GM21423 (cell line): ENCODE measurements around the gene RHBDL3.

Source experiments
- ATAC-seq: cut with Tn5 transposase; IDR thresholded peaks from one replicate; pipeline ENCODE4 v1.9.1; 2021; ENCODE audit warnings: mild to moderate bottlenecking, moderate library complexity; ENCODE audit not compliant: unreplicated experiment

The RHBDL3 gene

DNA sequence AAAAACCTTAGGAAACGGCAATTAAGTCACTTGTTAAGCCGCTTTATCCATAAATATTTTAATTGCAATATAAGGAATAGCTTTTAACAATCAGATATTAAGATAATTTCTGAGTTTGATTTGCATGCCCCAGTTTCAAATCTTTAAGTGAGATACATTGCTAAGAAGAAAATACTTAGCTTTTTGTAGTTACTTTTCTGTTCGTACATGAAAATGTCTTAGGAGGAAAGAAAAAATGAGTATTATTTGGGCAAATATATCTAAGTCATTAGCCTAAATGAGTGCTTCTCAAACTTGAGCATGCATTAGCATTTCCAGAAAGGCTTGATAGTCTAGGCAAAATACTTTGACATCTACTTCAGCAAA is 90.7 kb downstream of the RHBDL3 start:
- ATAC-seq: no peak

DNA sequence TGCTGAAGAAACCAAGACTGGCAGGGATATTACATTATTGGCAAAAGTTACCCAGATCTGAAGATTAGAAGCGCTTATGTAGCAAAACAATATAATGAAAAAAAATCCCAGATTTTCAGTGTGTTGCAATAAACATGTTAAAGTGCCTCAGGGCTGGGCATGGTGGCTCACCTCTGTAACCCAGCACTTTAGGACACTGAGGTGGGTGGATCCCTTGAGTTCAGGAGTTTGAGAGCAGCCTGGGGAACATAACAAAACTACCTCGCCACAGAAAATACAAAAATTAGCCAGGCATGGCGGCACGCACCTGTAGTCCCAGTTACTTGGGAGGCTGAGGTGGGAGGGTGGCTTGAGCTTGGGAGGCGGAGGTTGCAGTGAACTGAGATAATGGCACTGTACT is 91.1 kb downstream of the RHBDL3 start:
- no peak for ATAC-seq

DNA sequence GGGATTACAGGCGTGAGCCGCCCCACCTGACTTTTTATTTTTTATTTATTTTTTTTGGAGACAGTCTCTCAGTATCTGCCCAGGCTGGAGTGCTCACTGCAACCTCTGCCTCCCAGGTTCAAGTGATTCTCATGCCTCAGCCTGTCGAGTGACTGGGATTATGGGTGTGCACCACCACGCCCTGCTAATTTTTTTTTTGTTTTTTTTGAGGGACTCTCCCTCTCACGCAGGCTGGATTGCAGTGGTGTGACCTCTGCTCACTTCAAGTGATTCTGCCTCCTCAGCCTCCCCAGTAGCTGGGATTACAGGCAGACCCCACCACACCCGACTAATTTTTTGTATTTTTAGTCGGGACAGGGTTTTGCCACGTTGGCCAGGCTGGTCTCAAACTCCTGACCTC is 92.0 kb downstream of the RHBDL3 start:
- ATAC-seq: no peak

DNA sequence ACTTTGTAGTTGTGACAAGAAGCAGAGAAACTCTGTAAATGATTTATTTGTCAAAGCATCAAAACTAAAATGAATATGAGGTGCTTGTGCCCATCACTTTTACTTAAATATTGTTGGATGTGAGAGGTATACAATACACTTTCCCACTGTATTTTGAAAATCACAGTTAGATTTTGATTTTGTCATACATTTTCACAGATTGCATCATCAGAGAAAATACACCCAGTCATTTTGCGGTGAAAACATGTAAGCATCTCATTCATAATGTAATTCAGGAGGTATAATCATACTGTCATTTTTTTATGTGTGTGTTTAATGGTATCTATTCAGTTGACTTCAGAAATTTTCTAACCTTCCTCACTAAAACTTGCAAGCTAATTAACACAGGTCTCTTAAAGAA is 95.6 kb downstream of the RHBDL3 start:
- no peak for ATAC-seq

DNA sequence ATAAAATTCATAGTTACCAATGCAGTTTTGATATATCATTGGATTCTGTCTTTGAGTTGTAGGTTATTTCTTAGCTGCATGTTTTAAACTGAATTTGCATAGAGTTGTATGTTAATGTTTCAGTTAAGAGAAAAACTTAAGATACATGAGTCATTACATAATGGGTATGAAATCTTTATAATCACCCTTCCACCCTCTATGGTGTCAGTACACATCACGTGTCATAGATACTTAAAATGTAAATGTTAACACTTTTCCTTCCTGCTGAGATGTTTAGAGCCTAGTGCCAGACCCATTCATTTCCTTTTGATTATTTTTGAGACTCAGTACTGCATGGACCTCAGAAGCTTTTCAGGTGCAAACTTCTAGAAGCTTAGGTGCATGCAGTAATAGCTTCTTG is 104.8 kb downstream of the RHBDL3 start:
- ATAC-seq: no peak
